A549 (cell line): Measurements from ENCODE around the gene RPS6KC1. TPM values are rescaled to one million over a fixed set of nuclear protein-coding genes. Genes with fewer than 3 reads are reported as not detected.

Experiments used
- ATAC-seq, 2 experiments: fragments of 200-7000 bp in 1 of 2; fragments of >200 bp in 1 of 2; cut with Nextera tagmentation in 1 of 2; cut with Tn5 transposase in 1 of 2; 3 replicates each; pipeline versions ENCODE4 v1.8.0 to v1.9.1; 2018 to 2020; ENCODE audit warnings: mild to moderate bottlenecking in 1 of 2, moderate library complexity in 1 of 2
- CTCF ChIA-PET: fragments of 300-600 bp; sonication (Branson Sonifier 250); formaldehyde crosslinking; extraction: SDS; loops from one replicate; lab custom pipeline; 2021; ENCODE audit warnings: antibody characterized with exemption, inconsistent platforms; lab: Yijun Ruan, JAX
- POLR2A ChIA-PET: fragments of 350-600 bp; formaldehyde crosslinking; extraction: SDS; loops from one replicate; lab custom pipeline; 2021; ENCODE audit warnings: antibody characterized with exemption, inconsistent platforms; lab: Yijun Ruan, JAX
- DNase-seq, 2 experiments: peaks; one replicate each; pipeline versions ENCODE4 v3.0.0 to v3.0.0-alpha.2; 2011 to 2016; ENCODE audit warnings: low read depth in 1 of 2, low spot score in 1 of 2
- FAIRE-seq: peaks from 2 replicates; lab custom pipeline; 2011; peaks lifted over from hg19 to GRCh38; lab: Jason Lieb, UNC
- H3K27ac ChIP-seq, 2 experiments: fragments of >200 bp; sonication (Bioruptor Twin); formaldehyde crosslinking; 3 replicates each; pipeline ENCODE4 v1.5.1; 2016 to 2017
- H3K4me1 ChIP-seq: fragments of >200 bp; sonication (Bioruptor Twin); formaldehyde crosslinking; 3 replicates; pipeline ENCODE4 v1.6.1; 2016
- H3K4me2 ChIP-seq: fragments of >200 bp; sonication (Bioruptor Twin); formaldehyde crosslinking; 3 replicates; pipeline ENCODE4 v1.6.1; 2016
- H3K4me3 ChIP-seq: fragments of >200 bp; sonication (Bioruptor Twin); formaldehyde crosslinking; 3 replicates; pipeline ENCODE4 v1.5.1; 2016
- H3K9me3 ChIP-seq: fragments of >200 bp; sonication (Bioruptor Twin); formaldehyde crosslinking; 3 replicates; pipeline ENCODE4 v1.6.1; 2016
- ATOH8 ChIP-seq: fragments of 250-450 bp; sonication (Bioruptor Pico); IDR thresholded peaks from 2 replicates; pipeline ENCODE4 v1.5.0; 2020; ENCODE audit warnings: low read depth, mild to moderate bottlenecking, moderate library complexity
- BCL3 ChIP-seq: fragments of >200 bp; sonication (Bioruptor Twin); formaldehyde crosslinking; IDR thresholded peaks from 3 replicates; pipeline ENCODE4 v1.6.1; 2016
- CBX2 ChIP-seq: fragments of 200-600 bp; sonication (generic); IDR thresholded peaks from 2 replicates; pipeline ENCODE4 v1.6.1; 2016; ENCODE audit warnings: low read depth, mild to moderate bottlenecking, borderline replicate concordance
- CBX8 ChIP-seq: fragments of 200-600 bp; sonication (generic); IDR thresholded peaks from 2 replicates; pipeline ENCODE4 v1.6.1; 2016
- CHD4 ChIP-seq: fragments of 200-600 bp; sonication (generic); IDR thresholded peaks from 2 replicates; pipeline ENCODE4 v1.6.1; 2016; ENCODE audit warnings: antibody characterized with exemption, mild to moderate bottlenecking, borderline replicate concordance
- CTCF ChIP-seq: fragments of >200 bp; sonication (Bioruptor Twin); formaldehyde crosslinking; IDR thresholded peaks from 3 replicates; pipeline ENCODE4 v1.5.1; 2016
- E2F6 ChIP-seq: IDR thresholded peaks from 2 replicates; pipeline ENCODE4 v1.6.1; 2012; ENCODE audit warnings: low read depth, borderline replicate concordance
- EP300 ChIP-seq, 2 experiments: fragments of >200 bp; sonication (Bioruptor Twin); formaldehyde crosslinking; IDR thresholded peaks; 2 replicates in 1 of 2; 3 replicates in 1 of 2; pipeline ENCODE4 v1.6.1; 2016 to 2017
- FOSB ChIP-seq: fragments of 250-450 bp; sonication (Bioruptor Pico); IDR thresholded peaks from 2 replicates; pipeline ENCODE4 v1.5.0; 2020; ENCODE audit warnings: mild to moderate bottlenecking, moderate library complexity
- FOSL2 ChIP-seq, 2 experiments: fragments of 450-650 bp in 1 of 2; fragments of >200 bp in 1 of 2; sonication (Bioruptor Twin) in 1 of 2; formaldehyde crosslinking; IDR thresholded peaks; 2 replicates each; pipeline versions ENCODE4 v1.5.0 to v1.6.1; 2016 to 2020; ENCODE audit warnings: mild to moderate bottlenecking in 1 of 2, moderate library complexity in 1 of 2
- FOXS1 ChIP-seq: fragments of 250-450 bp; sonication (Bioruptor Pico); IDR thresholded peaks from 2 replicates; pipeline ENCODE4 v1.5.0; 2020; ENCODE audit warnings: mild to moderate bottlenecking, moderate library complexity
- HEYL ChIP-seq: fragments of 250-450 bp; sonication (Bioruptor Pico); IDR thresholded peaks from 2 replicates; pipeline ENCODE4 v1.8.0; 2021; ENCODE audit warnings: mild to moderate bottlenecking, moderate library complexity
- HOXA7 ChIP-seq: fragments of 250-450 bp; sonication (Bioruptor Pico); IDR thresholded peaks from 2 replicates; pipeline ENCODE4 v1.5.0; 2020; ENCODE audit warnings: mild to moderate bottlenecking, moderate library complexity
- HOXB5 ChIP-seq: fragments of 250-450 bp; sonication (Bioruptor Pico); IDR thresholded peaks from 2 replicates; pipeline ENCODE4 v1.5.0; 2020; ENCODE audit warnings: mild to moderate bottlenecking, moderate library complexity
- KDM1A ChIP-seq: fragments of 200-600 bp; sonication (generic); IDR thresholded peaks from 2 replicates; pipeline ENCODE4 v1.6.1; 2016; ENCODE audit warnings: low read depth, mild to moderate bottlenecking
- KDM5A ChIP-seq: fragments of 200-600 bp; sonication (generic); IDR thresholded peaks from 2 replicates; pipeline ENCODE4 v1.6.1; 2016; ENCODE audit warnings: antibody characterized with exemption, mild to moderate bottlenecking
- MAZ ChIP-seq: fragments of 150-350 bp; IDR thresholded peaks from 2 replicates; pipeline ENCODE4 v1.6.1; 2014; ENCODE audit warnings: antibody characterized with exemption, low read depth, low read length, borderline replicate concordance
- NFE2L2 ChIP-seq: fragments of 150-350 bp; conservative IDR thresholded peaks from 2 replicates; pipeline ENCODE4 v1.6.1; 2014; ENCODE audit warnings: low read length
- NPAS2 ChIP-seq: fragments of 250-450 bp; sonication (Bioruptor Pico); IDR thresholded peaks from 2 replicates; pipeline ENCODE4 v1.8.0; 2022; ENCODE audit warnings: mild to moderate bottlenecking, moderate library complexity, borderline replicate concordance
- REST ChIP-seq: fragments of 200-600 bp; sonication (generic); IDR thresholded peaks from 2 replicates; pipeline ENCODE4 v1.6.1; 2016; ENCODE audit warnings: antibody characterized with exemption, mild to moderate bottlenecking, moderate library complexity
- RNF2 ChIP-seq: fragments of 200-600 bp; sonication (generic); IDR thresholded peaks from 2 replicates; pipeline ENCODE4 v1.6.1; 2016; ENCODE audit warnings: low read depth, mild to moderate bottlenecking, antibody characterized with exemption, moderate library complexity, borderline replicate concordance
- SMC3 ChIP-seq: fragments of >200 bp; sonication (Bioruptor Twin); formaldehyde crosslinking; IDR thresholded peaks from 3 replicates; pipeline ENCODE4 v1.6.1; 2018; ENCODE audit warnings: inconsistent platforms
- TFCP2L1 ChIP-seq: fragments of 250-450 bp; sonication (Bioruptor Pico); IDR thresholded peaks from 2 replicates; pipeline ENCODE4 v1.5.0; 2021; ENCODE audit warnings: mild to moderate bottlenecking
- TP53 ChIP-seq: fragments of 250-450 bp; sonication (Bioruptor Pico); IDR thresholded peaks from 2 replicates; pipeline ENCODE4 v1.5.0; 2021; ENCODE audit warnings: mild to moderate bottlenecking, moderate library complexity
- ZC3H11A ChIP-seq: fragments of 450-650 bp; IDR thresholded peaks from 2 replicates; pipeline ENCODE4 v1.6.1; 2014; ENCODE audit warnings: antibody characterized with exemption, mild to moderate bottlenecking
- ZSCAN20 ChIP-seq: fragments of 250-450 bp; sonication (Bioruptor Pico); IDR thresholded peaks from 2 replicates; pipeline ENCODE4 v1.8.0; 2022; ENCODE audit warnings: mild to moderate bottlenecking, moderate library complexity
- WGBS: methylation state at CpG from one replicate; pipeline ENCODE4 v1.1.6; 2017; ENCODE audit errors: missing lambda C conversion rate; 5-methylcytosine and 5-hydroxymethylcytosine counted together
- polyA plus RNA-seq, 4 experiments: library from polyadenylated mRNA; depleted of rRNA in 3 of 4; stranded (reverse); fragments of >200 nt; fragmentation: RNase III in 1 of 4; extraction: RNeasy Plus Mini Kit Qiagen cat#74134 plus additional on column Dnase treatment in 1 of 4; gene quantifications; 2 replicates in 3 of 4; 3 replicates in 1 of 4; pipeline ENCODE4 v1.2.3, GENCODE V29; 2011 to 2017

RPS6KC1 gene
- polyA plus RNA-seq, 2 of the 4 experiments (the other 2 are of a cell fraction), result 11.7 to 25.4 TPM

GRCh38 chr1:213256438-213257087 is 205.5 kb downstream of the RPS6KC1 start:
- 90% methylated on average over 3 of the region's 3 CpGs for WGBS
- no peak for ATAC-seq
- FAIRE-seq, result no peak
- TF ChIP-seq ATOH8 (no peak), RNF2 (no peak), FOXS1 (no peak), BCL3 (no peak), CBX2 (no peak), HOXA7 (CRISPR knock-in tag) (no peak), NPAS2 (CRISPR knock-in tag) (no peak), HEYL (CRISPR knock-in tag) (no peak), CTCF (no peak), SMC3 (no peak), E2F6 (no peak), EP300 (IDR thresholded peaks at IDR 0.05) (no peak), TFCP2L1 (CRISPR knock-in tag) (no peak), TP53 (CRISPR knock-in tag) (no peak), HOXB5 (CRISPR knock-in tag) (no peak), CHD4 (no peak), ZSCAN20 (CRISPR knock-in tag) (no peak), NFE2L2 (no peak)
- Histone ChIP-seq H3K4me1 (no peaks in the 10 kb centered on the region), H3K27ac (no peak overlapping the region), H3K4me2 (no peak overlapping the region), H3K9me3 (no peaks in the 10 kb centered on the region), H3K4me3 (no peak overlapping the region)
- CTCF ChIA-PET, result interaction anchor here (1.3 kb wide), 1 partner anchor 12 kb away, joined by 3 read pairs; no protein-coding TSS in a partner anchor
- DNase-seq, result no peak
- POLR2A ChIA-PET, result no interaction called here

- Histone ChIP-seq H3K4me1 (no peaks in the 10 kb centered on the region), H3K27ac (no peak overlapping the region), H3K4me3 (no peak overlapping the region), H3K9me3 (no peaks in the 10 kb centered on the region), H3K4me2 (no peak overlapping the region)
- CTCF ChIA-PET, result interaction anchor here (2.0 kb wide), 1 partner anchor 15 kb away, joined by 6 read pairs; no protein-coding TSS in a partner anchor
- no peak for DNase-seq
- POLR2A ChIA-PET, result no interaction called here
- FAIRE-seq, result no peak
- no peak for ATAC-seq
- WGBS, result 90% methylated on average over 5 of the region's 5 CpGs
- TF ChIP-seq REST (no peak), MAZ (no peak), HEYL (CRISPR knock-in tag) (no peak), ZC3H11A (no peak), HOXB5 (CRISPR knock-in tag) (no peak), EP300 (IDR thresholded peaks at IDR 0.05) (no peak), CBX8 (no peak), TFCP2L1 (CRISPR knock-in tag) (no peak), SMC3 (no peak), FOSB (CRISPR knock-in tag) (no peak), KDM1A (no peak), BCL3 (no peak), KDM5A (no peak), FOSL2 (IDR thresholded peaks at IDR 0.05) (no peak), FOSL2 (CRISPR knock-in tag; IDR thresholded peaks at IDR 0.05) (no peak)
Measured at GRCh38 chr1:213260311-213261075, 209.5 kb downstream of the RPS6KC1 start.
